Ureter (tissue), 1 donor: ENCODE results near the gene KMT2E. TPM values are rescaled to one million over a fixed set of nuclear protein-coding genes. Genes with fewer than 3 reads are reported as not detected.

Experiments used
- DNase-seq: peaks from one replicate; pipeline ENCODE4 v3.0.0-alpha.2; 2020; ENCODE audit warnings: low spot score
- total RNA-seq: library from RNA; stranded (reverse); gene quantifications from one replicate; pipeline ENCODE4 v1.2.4, GENCODE V29; 2023
- donor health status: DM: yes; HTN: yes; CAD: no.

The KMT2E gene
- total RNA-seq, 1 donor from 2014 or later = 120 TPM

DNA sequence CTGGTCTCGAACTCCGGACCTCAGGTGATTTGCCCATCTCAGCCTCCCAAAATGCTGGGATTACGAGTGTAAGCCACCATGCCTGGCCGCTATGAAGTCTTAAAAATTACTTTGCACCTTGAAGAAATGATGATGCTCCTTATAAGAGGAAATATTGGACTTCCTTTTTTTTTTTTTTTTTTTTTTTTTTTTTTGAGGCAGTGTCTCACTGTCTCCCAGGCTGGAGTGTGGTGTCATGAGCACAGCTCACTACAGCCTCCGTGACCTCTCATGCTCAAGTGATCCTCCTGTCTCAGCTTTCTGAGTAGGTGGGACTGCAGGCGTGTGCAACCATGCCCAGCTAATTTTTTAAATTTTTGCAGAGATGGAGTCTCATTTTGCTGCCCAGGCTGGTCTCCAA lies 65.3 kb downstream of the KMT2E start:
- DNase-seq = no peak

DNA sequence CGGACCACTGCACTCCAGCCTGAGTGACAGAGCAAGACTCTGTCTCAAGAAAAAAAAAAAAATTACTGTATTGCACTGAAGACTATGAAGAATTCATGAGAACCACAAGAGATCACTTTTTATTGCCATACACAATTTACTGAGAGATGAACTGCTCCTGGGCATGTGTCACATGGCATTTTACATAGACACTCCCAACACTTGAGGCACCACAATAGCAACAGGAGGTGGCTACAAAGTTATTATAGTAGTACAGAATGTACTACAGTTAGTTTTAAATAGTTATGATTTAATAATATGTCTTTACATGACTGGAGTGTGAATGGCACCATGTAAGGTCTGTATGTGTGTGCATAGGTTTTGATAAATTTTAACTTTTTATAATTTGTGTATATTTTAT lies 70.6 kb downstream of the KMT2E start:
- DNase-seq = no peak

- no peak for DNase-seq
Measured at GRCh38 chr7:105086850-105087249, 72.8 kb downstream of the KMT2E start.

DNA sequence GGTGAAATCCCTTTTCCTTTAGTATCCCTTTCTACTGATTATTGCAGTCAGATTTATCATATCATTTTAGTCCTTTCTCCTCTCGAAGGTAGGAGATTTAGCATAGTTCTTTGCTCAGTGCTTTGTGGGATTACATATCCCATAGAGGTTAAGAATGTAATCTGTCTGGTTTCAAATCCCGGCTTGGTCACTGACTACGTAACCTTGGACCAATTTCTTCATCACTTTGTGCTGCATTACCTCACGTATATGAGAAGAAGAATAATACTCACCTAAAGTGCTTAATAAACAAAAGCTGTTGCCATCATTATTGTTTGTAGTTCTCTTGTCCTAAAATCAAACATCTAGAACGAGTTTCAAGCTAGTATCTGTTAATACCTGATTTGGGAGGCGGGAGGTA lies 74.0 kb downstream of the KMT2E start:
- DNase-seq = no peak

GRCh38 chr7:105088456-105088855 lies 74.5 kb downstream of the KMT2E start:
- DNase-seq = no peak

- DNase-seq = no peak
Measured at GRCh38 chr7:105094966-105095365, 81.0 kb downstream of the KMT2E start.

- DNase-seq = no peak
Measured at GRCh38 chr7:105096306-105096705, 82.3 kb downstream of the KMT2E start.

- no peak for DNase-seq
Measured at GRCh38 chr7:105097619-105098018, 83.6 kb downstream of the KMT2E start.

GRCh38 chr7:105098863-105099515 lies 85.0 kb downstream of the KMT2E start:
- no peak for DNase-seq

GRCh38 chr7:105101864-105102263 lies 87.9 kb downstream of the KMT2E start:
- DNase-seq = no peak

GRCh38 chr7:105102557-105103352 lies 88.8 kb downstream of the KMT2E start:
- no peak for DNase-seq

DNA sequence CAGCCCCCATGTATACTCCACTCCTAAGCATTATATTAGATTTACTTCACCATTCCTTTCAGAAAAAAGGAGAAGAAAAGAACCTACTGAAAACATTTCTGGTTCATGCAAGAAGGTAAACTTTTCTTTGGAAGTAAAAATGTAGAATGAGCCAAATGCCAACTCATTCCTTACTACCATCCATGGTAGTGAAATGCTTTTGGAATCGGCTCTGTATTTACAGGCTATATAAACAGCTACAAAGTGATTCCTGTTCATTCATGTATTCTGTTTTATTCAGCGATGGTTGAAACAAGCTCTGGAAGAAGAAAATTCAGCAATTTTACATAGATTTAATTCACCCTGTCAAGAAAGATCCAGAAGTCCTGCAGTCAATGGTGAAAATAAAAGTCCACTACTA lies 91.6 kb downstream of the KMT2E start:
- no peak for DNase-seq

DNA sequence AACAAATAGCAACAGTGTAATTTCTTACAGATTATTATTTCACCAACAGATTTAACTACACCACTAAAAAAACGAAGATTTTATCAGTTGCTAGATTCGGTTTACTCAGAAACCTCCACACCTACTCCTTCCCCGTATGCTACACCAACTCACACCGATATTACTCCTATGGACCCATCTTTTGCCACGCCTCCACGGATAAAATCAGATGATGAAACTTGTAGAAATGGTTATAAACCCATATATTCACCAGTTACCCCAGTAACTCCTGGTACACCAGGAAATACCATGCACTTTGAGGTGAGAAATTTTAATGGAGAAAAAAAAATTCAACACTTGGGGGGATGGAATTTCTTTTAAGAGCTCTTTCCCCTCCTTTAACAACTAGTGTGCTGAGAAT lies 92.5 kb downstream of the KMT2E start:
- DNase-seq = no peak

DNA sequence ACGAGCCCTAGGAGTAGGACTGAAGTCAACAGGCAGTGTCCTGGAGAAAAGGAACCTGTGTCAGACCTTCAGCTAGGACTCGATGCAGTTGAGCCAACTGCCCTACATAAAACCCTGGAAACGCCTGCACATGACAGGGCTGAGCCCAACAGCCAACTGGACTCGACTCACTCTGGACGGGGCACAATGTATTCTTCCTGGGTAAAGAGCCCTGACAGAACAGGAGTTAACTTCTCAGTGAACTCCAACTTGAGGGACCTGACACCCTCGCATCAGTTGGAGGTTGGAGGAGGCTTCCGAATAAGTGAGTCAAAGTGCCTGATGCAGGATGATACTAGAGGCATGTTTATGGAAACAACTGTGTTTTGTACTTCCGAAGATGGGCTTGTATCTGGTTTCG lies 93.5 kb downstream of the KMT2E start:
- DNase-seq = no peak

DNA sequence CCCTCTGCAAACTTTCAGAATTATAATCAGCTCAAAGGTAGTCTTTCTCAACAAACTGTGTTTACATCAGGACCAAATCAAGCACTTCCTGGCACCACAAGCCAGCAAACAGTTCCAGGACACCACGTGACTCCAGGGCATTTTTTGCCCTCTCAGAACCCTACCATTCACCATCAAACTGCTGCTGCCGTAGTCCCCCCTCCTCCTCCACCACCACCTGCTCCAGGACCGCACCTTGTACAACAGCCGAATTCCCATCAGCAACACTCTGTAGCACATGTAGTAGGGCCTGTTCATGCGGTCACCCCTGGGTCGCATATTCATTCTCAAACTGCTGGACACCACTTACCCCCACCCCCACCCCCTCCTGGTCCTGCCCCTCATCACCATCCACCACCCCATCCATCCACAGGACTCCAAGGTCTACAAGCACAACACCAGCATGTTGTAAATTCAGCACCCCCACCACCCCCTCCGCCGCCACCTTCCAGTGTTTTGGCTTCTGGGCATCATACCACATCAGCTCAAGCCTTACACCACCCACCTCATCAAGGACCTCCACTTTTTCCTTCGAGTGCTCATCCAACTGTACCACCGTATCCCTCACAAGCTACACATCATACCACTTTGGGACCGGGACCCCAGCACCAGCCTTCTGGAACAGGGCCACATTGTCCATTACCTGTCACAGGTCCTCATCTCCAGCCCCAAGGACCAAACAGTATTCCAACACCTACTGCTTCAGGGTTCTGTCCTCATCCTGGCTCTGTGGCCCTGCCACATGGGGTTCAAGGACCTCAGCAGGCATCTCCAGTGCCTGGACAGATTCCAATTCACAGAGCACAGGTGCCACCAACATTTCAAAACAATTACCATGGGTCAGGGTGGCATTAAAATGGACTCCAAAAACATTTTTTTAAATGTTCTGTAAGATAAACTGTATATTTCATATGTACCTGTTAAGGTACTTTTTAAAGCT lies 98.7 kb downstream of the KMT2E start:
- no peak for DNase-seq

DNA sequence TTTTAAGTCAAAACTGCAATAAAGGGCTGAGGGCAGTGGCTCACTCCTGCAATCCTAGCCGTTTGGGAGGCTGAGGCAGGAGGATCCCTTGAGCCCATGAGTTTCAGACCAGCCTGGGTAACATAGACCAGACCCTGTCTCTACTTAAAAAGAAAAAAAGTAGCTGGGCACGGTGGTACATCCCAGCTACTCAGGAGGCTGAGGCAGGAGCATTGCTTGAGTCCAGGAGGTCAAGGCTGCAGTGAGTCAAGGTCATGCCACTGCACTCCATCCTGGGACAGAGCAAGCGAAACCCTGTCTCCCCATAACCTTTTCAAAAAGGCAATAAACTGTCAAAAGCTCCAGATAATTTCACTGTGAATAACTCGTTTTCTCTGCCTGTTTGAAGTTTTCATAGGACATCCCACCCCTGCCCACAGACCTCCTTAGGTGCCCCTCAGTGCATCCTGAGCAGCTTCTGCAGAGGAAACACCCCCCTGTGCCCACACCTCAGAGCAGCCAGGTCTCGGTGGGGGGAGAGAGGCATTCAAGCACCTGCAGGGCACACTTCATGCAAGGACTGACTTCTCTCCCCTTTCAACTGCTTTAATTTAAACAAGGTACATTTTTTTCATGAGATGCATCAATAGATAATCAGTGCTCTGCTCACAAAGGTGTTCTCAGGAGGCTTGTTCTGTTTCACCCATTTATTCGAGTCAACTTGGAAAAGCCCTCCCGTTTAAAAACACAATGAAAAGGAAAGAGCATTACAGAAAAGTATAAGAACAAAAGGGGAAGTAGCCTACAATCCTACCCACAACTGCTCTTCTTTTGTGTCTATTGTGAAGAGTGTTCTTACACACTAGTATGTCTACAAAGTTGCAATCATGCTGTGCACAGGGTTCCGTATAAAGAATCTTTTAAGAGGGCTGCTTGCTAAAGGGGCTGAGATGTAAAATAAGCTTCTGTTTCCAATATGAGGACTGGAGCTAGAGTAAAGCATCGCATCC lies 104.9 kb downstream of the KMT2E start:
- DNase-seq = no peak

- DNase-seq = no peak
Measured at GRCh38 chr7:105122619-105123018, 108.6 kb downstream of the KMT2E start.

- no peak for DNase-seq
Measured at GRCh38 chr7:105125745-105126144, 111.7 kb downstream of the KMT2E start.

DNA sequence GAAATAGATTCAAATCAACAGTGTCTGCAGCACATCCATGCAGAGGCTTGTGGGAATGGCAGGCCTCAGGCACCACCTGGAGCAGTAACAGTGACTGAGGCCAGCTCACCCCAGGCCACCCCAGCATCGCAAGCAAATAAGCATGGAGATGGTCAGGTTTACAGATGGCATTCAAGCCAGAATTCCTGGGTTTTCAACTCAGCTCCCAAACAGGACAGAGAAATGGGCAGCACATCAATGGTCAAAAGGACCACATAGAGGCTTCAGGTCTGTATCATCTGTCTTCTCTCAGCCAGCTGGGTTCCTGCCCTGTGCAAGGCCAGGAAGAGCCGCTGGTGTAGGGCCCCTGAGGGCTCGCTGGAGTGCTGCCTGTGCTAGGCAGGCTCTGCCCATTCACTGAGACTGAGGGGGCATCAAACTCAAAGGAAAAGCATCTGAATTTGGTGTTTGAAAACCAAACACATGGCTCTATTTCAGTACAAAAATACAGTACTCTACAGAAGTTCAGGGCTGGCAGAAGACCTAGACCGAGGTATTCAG lies 112.5 kb downstream of the KMT2E start:
- no peak for DNase-seq

GRCh38 chr7:105127179-105127578 lies 113.2 kb downstream of the KMT2E start:
- no peak for DNase-seq

GRCh38 chr7:105130048-105130447 lies 116.0 kb downstream of the KMT2E start:
- DNase-seq = no peak
